ENCODE data around the gene SNCA.

Gene SNCA

GRCh38 chr4:89814362-89814761 is 22.6 kb downstream of the SNCA start:
- H3K4me3 ChIP-seq (replicated peaks; ENCODE audit: low read depth, low read length): no peak overlapping the region
- H3K27me3 ChIP-seq (replicated peaks; ENCODE audit: control insufficient read depth, insufficient read depth, low read length): no peaks in the 10 kb centered on the region
- H3K36me3 ChIP-seq (ENCODE audit: control insufficient read depth, insufficient read depth, low read length): no peaks in the 10 kb centered on the region
- no peak for TF ChIP-seq CTCF (IDR thresholded peaks at IDR 0.05; ENCODE audit: insufficient read depth, low read length, poor library complexity, severe bottlenecking)
- DNase-seq (ENCODE audit: extremely low read depth, insufficient read length): no peak

GRCh38 chr4:89813197-89813596 is 23.8 kb downstream of the SNCA start:
- H3K4me3 ChIP-seq (replicated peaks; ENCODE audit: low read depth, low read length): no peak overlapping the region
- TF ChIP-seq CTCF (IDR thresholded peaks at IDR 0.05; ENCODE audit: insufficient read depth, low read length, poor library complexity, severe bottlenecking): no peak
- H3K27me3 ChIP-seq (replicated peaks; ENCODE audit: control insufficient read depth, insufficient read depth, low read length): no peaks in the 10 kb centered on the region
- H3K36me3 ChIP-seq (ENCODE audit: control insufficient read depth, insufficient read depth, low read length): no peaks in the 10 kb centered on the region
- no peak for DNase-seq (ENCODE audit: extremely low read depth, insufficient read length)

- Histone ChIP-seq H3K36me3 (ENCODE audit: control insufficient read depth, insufficient read depth, low read length) (no peaks in the 10 kb centered on the region), H3K4me3 (replicated peaks; ENCODE audit: low read depth, low read length) (no peak overlapping the region), H3K27me3 (replicated peaks; ENCODE audit: control insufficient read depth, insufficient read depth, low read length) (no peaks in the 10 kb centered on the region)
- TF ChIP-seq CTCF (IDR thresholded peaks at IDR 0.05; ENCODE audit: insufficient read depth, low read length, poor library complexity, severe bottlenecking): no peak
- no peak for DNase-seq (ENCODE audit: extremely low read depth, insufficient read length)
These were observed 29.4 kb downstream of the SNCA start for GRCh38 chr4:89807441-89808140.

- Histone ChIP-seq H3K4me3 (replicated peaks; ENCODE audit: low read depth, low read length) (no peak overlapping the region), H3K36me3 (ENCODE audit: control insufficient read depth, insufficient read depth, low read length) (no peaks in the 10 kb centered on the region), H3K27me3 (replicated peaks; ENCODE audit: control insufficient read depth, insufficient read depth, low read length) (no peaks in the 10 kb centered on the region)
- no peak for TF ChIP-seq CTCF (IDR thresholded peaks at IDR 0.05; ENCODE audit: insufficient read depth, low read length, poor library complexity, severe bottlenecking)
- DNase-seq (ENCODE audit: extremely low read depth, insufficient read length): no peak
These were observed 31.7 kb downstream of the SNCA start for GRCh38 chr4:89805297-89805696.

GRCh38 chr4:89803915-89804314 is 33.0 kb downstream of the SNCA start:
- no peak overlapping the region for H3K4me3 ChIP-seq (replicated peaks; ENCODE audit: low read depth, low read length)
- no peak for TF ChIP-seq CTCF (IDR thresholded peaks at IDR 0.05; ENCODE audit: insufficient read depth, low read length, poor library complexity, severe bottlenecking)
- H3K27me3 ChIP-seq (replicated peaks; ENCODE audit: control insufficient read depth, insufficient read depth, low read length): no peaks in the 10 kb centered on the region
- DNase-seq (ENCODE audit: extremely low read depth, insufficient read length): no peak
- H3K36me3 ChIP-seq (ENCODE audit: control insufficient read depth, insufficient read depth, low read length): no peaks in the 10 kb centered on the region

GRCh38 chr4:89803036-89803435 is 33.9 kb downstream of the SNCA start:
- Histone ChIP-seq H3K4me3 (replicated peaks; ENCODE audit: low read depth, low read length) (no peak overlapping the region), H3K36me3 (ENCODE audit: control insufficient read depth, insufficient read depth, low read length) (no peaks in the 10 kb centered on the region), H3K27me3 (replicated peaks; ENCODE audit: control insufficient read depth, insufficient read depth, low read length) (no peaks in the 10 kb centered on the region)
- TF ChIP-seq CTCF (IDR thresholded peaks at IDR 0.05; ENCODE audit: insufficient read depth, low read length, poor library complexity, severe bottlenecking): no peak
- DNase-seq (ENCODE audit: extremely low read depth, insufficient read length): no peak

Measured in GM06990 (cell line).